Esophagus squamous epithelium (tissue), 4 donors: ENCODE data around the gene RABAC1.

Experiments
- POLR2A ChIP-seq, 4 donors: fragments of 450-650 bp; IDR thresholded peaks; one replicate each; pipeline ENCODE4 v1.6.1; 2017; ENCODE audit warnings: antibody characterized with exemption in 4 of 4, mild to moderate bottlenecking in 4 of 4, moderate library complexity in 3 of 4
- TF ChIP-seq, protein P1 (sequence below), 6 experiments: fragments of 450-650 bp in 4 of 6; fragments of 200-600 bp in 2 of 6; sonication (generic) in 2 of 6; IDR thresholded peaks; one replicate each; pipeline ENCODE4 v1.5.1; 2016 to 2019; ENCODE audit warnings: antibody characterized with exemption in 6 of 6, mild to moderate bottlenecking in 4 of 6, moderate library complexity in 4 of 6

DNA sequence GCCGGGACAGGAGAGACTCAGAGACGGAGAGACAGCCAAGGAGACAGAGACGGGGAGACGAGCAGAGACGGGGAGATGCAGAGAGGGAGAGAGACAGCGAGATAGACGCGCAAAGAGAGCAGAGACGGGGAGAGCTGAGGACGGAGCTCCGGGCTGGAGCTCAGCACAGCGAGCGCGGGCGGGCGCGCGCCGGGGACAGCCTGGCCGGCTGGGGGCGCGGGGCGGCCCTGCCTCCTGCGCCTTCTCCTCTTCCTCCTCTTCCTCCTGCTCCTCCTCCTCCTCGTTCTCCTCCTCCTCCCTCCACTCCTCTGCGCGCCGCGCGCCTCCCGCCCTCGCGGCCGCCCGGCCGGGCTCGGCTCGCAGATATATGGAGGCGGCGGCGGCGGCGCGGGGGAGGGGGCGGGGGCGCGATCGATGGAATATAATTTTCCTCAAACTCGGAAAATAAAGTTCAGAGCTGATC, 30.9 kb downstream of the RABAC1 start, which contains the start of gene ERFL:
- TF ChIP-seq, protein P1, sequence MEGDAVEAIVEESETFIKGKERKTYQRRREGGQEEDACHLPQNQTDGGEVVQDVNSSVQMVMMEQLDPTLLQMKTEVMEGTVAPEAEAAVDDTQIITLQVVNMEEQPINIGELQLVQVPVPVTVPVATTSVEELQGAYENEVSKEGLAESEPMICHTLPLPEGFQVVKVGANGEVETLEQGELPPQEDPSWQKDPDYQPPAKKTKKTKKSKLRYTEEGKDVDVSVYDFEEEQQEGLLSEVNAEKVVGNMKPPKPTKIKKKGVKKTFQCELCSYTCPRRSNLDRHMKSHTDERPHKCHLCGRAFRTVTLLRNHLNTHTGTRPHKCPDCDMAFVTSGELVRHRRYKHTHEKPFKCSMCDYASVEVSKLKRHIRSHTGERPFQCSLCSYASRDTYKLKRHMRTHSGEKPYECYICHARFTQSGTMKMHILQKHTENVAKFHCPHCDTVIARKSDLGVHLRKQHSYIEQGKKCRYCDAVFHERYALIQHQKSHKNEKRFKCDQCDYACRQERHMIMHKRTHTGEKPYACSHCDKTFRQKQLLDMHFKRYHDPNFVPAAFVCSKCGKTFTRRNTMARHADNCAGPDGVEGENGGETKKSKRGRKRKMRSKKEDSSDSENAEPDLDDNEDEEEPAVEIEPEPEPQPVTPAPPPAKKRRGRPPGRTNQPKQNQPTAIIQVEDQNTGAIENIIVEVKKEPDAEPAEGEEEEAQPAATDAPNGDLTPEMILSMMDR (IDR thresholded peaks at IDR 0.05): no peak
- no peak for TF ChIP-seq POLR2A (IDR thresholded peaks at IDR 0.05)
